GM12872 (cell line): Measurements from ENCODE around the gene GALNT7.
A peak's percentile ranks its signal among the peaks of the same experiment; 100 is the strongest.

Source experiments
- TF ChIP-seq, protein P1 (sequence below): IDR thresholded peaks from 3 replicates; pipeline ENCODE4 v1.5.1; 2011; ENCODE audit warnings: low read depth, mild to moderate bottlenecking, low read length, moderate library complexity; ENCODE audit not compliant: insufficient read depth

The GALNT7 gene

DNA sequence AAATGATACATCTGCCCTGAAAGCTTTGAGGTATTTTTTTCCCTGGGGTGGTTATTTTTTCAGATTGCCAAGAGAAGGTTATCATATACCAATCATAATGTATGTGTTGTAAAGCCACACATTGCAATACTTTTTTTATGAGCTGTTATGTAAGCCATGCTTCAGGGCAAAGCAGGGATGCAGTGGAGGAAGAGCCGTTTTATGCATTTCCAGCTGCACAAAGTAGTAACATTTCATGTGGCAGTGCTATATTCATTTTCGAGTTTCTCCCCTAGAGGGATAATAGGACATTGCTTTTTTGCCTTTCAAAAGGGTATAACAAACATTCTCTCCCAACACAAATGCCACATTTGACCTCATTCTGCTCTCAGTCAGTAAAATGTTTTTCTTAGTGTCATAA, 68.5 kb downstream of the GALNT7 start:
- TF ChIP-seq, protein P1, sequence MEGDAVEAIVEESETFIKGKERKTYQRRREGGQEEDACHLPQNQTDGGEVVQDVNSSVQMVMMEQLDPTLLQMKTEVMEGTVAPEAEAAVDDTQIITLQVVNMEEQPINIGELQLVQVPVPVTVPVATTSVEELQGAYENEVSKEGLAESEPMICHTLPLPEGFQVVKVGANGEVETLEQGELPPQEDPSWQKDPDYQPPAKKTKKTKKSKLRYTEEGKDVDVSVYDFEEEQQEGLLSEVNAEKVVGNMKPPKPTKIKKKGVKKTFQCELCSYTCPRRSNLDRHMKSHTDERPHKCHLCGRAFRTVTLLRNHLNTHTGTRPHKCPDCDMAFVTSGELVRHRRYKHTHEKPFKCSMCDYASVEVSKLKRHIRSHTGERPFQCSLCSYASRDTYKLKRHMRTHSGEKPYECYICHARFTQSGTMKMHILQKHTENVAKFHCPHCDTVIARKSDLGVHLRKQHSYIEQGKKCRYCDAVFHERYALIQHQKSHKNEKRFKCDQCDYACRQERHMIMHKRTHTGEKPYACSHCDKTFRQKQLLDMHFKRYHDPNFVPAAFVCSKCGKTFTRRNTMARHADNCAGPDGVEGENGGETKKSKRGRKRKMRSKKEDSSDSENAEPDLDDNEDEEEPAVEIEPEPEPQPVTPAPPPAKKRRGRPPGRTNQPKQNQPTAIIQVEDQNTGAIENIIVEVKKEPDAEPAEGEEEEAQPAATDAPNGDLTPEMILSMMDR: peak; percentile 23; the same call in 1 of the 3 replicates

DNA sequence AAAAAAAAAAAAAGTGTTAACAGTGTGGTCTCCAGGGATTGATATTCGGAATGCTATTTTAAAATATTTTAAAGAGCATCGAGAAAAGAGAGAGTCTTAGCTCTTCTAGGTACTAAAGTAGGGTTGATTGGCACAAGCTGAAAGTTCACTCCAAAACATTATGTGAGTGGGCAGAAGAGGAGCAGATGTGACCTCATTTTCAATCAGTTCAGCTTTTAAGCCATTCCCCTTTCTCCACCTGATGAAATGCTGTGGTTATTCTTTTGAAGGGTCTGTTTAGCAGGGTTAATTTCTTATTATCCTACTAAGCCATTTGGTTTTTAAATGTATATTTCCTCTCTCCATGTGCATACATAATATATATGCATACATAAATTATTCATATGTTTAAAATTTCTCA, 69.2 kb downstream of the GALNT7 start:
- TF ChIP-seq, protein P1: no peak

- TF ChIP-seq, protein P1: no peak
Observed at GRCh38 chr4:173240696-173241095, 72.1 kb downstream of the GALNT7 start.

GRCh38 chr4:173242466-173243250, 74.0 kb downstream of the GALNT7 start:
- TF ChIP-seq, protein P1: no peak

- TF ChIP-seq, protein P1: no peak
Observed at GRCh38 chr4:173243321-173243720, 74.7 kb downstream of the GALNT7 start.

DNA sequence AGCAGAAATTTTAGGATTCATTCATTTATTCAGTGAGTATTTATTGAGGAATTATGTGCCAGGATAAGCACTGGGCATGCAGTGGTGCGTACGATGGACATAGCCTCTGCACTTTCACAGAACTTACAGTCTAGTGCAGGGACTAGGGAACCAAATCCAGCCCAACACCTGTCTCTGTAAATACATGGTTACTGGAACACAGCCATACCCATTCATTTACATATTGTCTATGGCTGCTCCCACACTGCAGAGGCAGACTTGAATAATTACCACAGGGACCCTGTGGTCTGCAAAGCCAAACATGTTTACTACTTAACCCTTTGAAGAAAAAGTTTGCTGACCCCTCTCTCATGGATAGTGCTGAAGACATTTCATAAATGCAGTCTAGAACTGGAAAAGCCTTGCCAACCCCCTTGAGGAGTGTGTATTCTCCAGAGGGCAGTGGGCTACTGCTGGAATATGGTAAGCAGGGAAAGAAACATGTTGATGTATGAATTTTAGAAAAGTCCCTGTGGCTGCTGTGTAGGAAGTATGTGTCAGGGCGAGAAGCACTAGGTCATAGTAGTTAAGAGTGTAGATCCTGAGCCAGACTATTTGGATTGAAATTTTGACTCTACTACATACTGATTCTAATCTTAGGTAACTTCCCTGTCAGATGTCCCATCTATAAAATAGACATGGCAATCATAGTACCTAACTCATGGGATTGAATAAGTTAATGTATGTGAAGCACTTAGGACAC, 75.5 kb downstream of the GALNT7 start:
- TF ChIP-seq, protein P1: no peak

GRCh38 chr4:173245952-173246351, 77.3 kb downstream of the GALNT7 start:
- TF ChIP-seq, protein P1: no peak
